ENCODE data around the gene TMTC2.

The TMTC2 gene

GRCh38 chr12:83067981-83068380 lies 381.3 kb downstream of the TMTC2 start:
- ATAC-seq (ENCODE audit: low read depth) (no peak), DNase-seq (ENCODE audit: low spot score) (no peak)
- no peak for TF ChIP-seq CTCF (IDR thresholded peaks at IDR 0.05; ENCODE audit: poor library complexity, severe bottlenecking)
- Histone ChIP-seq H3K27ac (ENCODE audit: poor library complexity, severe bottlenecking) (no peak overlapping the region), H3K4me3 (ENCODE audit: severe bottlenecking) (no peak overlapping the region), H3K9me3 (ENCODE audit: severe bottlenecking) (no peaks in the 10 kb centered on the region), H3K27me3 (ENCODE audit: insufficient read depth, poor library complexity, severe bottlenecking) (no peaks in the 10 kb centered on the region), H3K36me3 (ENCODE audit: low read depth) (no peaks in the 10 kb centered on the region), H3K4me1 (ENCODE audit: insufficient read depth, poor library complexity, severe bottlenecking) (no peaks in the 10 kb centered on the region)

GRCh38 chr12:83074358-83074894 lies 387.7 kb downstream of the TMTC2 start:
- no peak for TF ChIP-seq CTCF (IDR thresholded peaks at IDR 0.05; ENCODE audit: poor library complexity, severe bottlenecking)
- Histone ChIP-seq H3K9me3 (ENCODE audit: severe bottlenecking) (no peaks in the 10 kb centered on the region), H3K27ac (ENCODE audit: poor library complexity, severe bottlenecking) (no peak overlapping the region), H3K36me3 (ENCODE audit: low read depth) (no peaks in the 10 kb centered on the region), H3K27me3 (ENCODE audit: insufficient read depth, poor library complexity, severe bottlenecking) (no peaks in the 10 kb centered on the region), H3K4me1 (ENCODE audit: insufficient read depth, poor library complexity, severe bottlenecking) (no peaks in the 10 kb centered on the region), H3K4me3 (ENCODE audit: severe bottlenecking) (no peak overlapping the region)
- no peak for DNase-seq (ENCODE audit: low spot score)
- no peak for ATAC-seq (ENCODE audit: low read depth)

- no peaks in the 10 kb centered on the region for H3K27me3 ChIP-seq (ENCODE audit: insufficient read depth, poor library complexity, severe bottlenecking)
- no peaks in the 10 kb centered on the region for H3K4me1 ChIP-seq (ENCODE audit: insufficient read depth, poor library complexity, severe bottlenecking)
- no peak overlapping the region for H3K27ac ChIP-seq (ENCODE audit: poor library complexity, severe bottlenecking)
- no peak overlapping the region for H3K4me3 ChIP-seq (ENCODE audit: severe bottlenecking)
- no peaks in the 10 kb centered on the region for H3K9me3 ChIP-seq (ENCODE audit: severe bottlenecking)
- DNase-seq (ENCODE audit: low spot score), result no peak
- no peaks in the 10 kb centered on the region for H3K36me3 ChIP-seq (ENCODE audit: low read depth)
- ATAC-seq (ENCODE audit: low read depth), result no peak
- TF ChIP-seq CTCF (IDR thresholded peaks at IDR 0.05; ENCODE audit: poor library complexity, severe bottlenecking), result no peak
Observed at GRCh38 chr12:83075471-83075870, 388.8 kb downstream of the TMTC2 start.

GRCh38 chr12:83077041-83077440 lies 390.3 kb downstream of the TMTC2 start:
- no peak for DNase-seq (ENCODE audit: low spot score)
- no peak for ATAC-seq (ENCODE audit: low read depth)
- Histone ChIP-seq H3K4me1 (ENCODE audit: insufficient read depth, poor library complexity, severe bottlenecking) (no peaks in the 10 kb centered on the region), H3K4me3 (ENCODE audit: severe bottlenecking) (no peak overlapping the region), H3K27me3 (ENCODE audit: insufficient read depth, poor library complexity, severe bottlenecking) (no peaks in the 10 kb centered on the region), H3K9me3 (ENCODE audit: severe bottlenecking) (no peaks in the 10 kb centered on the region), H3K36me3 (ENCODE audit: low read depth) (no peaks in the 10 kb centered on the region), H3K27ac (ENCODE audit: poor library complexity, severe bottlenecking) (no peak overlapping the region)
- TF ChIP-seq CTCF (IDR thresholded peaks at IDR 0.05; ENCODE audit: poor library complexity, severe bottlenecking), result no peak

- H3K27ac ChIP-seq (ENCODE audit: poor library complexity, severe bottlenecking), result no peak overlapping the region
- H3K4me3 ChIP-seq (ENCODE audit: severe bottlenecking), result no peak overlapping the region
- ATAC-seq (ENCODE audit: low read depth) (no peak), DNase-seq (ENCODE audit: low spot score) (no peak)
- no peaks in the 10 kb centered on the region for H3K9me3 ChIP-seq (ENCODE audit: severe bottlenecking)
- no peaks in the 10 kb centered on the region for H3K36me3 ChIP-seq (ENCODE audit: low read depth)
- TF ChIP-seq CTCF (IDR thresholded peaks at IDR 0.05; ENCODE audit: poor library complexity, severe bottlenecking), result no peak
- no peaks in the 10 kb centered on the region for H3K4me1 ChIP-seq (ENCODE audit: insufficient read depth, poor library complexity, severe bottlenecking)
- H3K27me3 ChIP-seq (ENCODE audit: insufficient read depth, poor library complexity, severe bottlenecking), result no peaks in the 10 kb centered on the region
Observed at GRCh38 chr12:83082690-83083276, 396.1 kb downstream of the TMTC2 start.
